ENCODE measurements around the gene RTN4.
"Not testable (repeated sequence)": the region's sequence is repeated elsewhere in the genome, so short reads cannot be mapped to it uniquely, and the experiment has no call there.

GRCh38 chr2:54990694-54991093 lies 59.6 kb downstream of the RTN4 start:
- TF ChIP-seq CTCF, POLR2A, POLR2AphosphoS5, EP300 (IDR thresholded peaks at IDR 0.05): not testable (repeated sequence)
